Measurements from ENCODE around the gene MARCHF3.
"Not testable (repeated sequence)": the region's sequence is repeated elsewhere in the genome, so short reads cannot be mapped to it uniquely, and the experiment has no call there.

DNA sequence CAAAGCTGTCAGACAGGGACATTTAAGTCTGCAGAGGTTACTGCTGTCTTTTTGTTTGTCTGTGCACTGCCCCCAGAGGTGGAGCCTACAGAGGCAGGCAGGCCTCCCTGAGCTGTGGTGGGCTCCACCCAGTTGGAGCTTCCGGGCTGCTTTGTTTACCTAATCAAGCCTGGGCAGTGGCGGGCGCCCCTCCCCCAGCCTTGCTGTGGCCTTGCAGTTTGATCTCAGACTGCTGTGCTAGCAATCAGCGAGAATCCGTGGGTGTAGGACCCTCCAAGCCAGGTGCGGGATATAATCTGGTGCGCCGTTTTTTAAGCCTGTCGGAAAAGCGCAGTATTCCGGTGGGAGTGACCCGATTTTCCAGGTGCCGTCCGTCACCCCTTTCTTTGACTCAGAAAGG lies 134.6 kb downstream of the MARCHF3 start:
- TF ChIP-seq, protein P1, sequence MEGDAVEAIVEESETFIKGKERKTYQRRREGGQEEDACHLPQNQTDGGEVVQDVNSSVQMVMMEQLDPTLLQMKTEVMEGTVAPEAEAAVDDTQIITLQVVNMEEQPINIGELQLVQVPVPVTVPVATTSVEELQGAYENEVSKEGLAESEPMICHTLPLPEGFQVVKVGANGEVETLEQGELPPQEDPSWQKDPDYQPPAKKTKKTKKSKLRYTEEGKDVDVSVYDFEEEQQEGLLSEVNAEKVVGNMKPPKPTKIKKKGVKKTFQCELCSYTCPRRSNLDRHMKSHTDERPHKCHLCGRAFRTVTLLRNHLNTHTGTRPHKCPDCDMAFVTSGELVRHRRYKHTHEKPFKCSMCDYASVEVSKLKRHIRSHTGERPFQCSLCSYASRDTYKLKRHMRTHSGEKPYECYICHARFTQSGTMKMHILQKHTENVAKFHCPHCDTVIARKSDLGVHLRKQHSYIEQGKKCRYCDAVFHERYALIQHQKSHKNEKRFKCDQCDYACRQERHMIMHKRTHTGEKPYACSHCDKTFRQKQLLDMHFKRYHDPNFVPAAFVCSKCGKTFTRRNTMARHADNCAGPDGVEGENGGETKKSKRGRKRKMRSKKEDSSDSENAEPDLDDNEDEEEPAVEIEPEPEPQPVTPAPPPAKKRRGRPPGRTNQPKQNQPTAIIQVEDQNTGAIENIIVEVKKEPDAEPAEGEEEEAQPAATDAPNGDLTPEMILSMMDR (IDR thresholded peaks at IDR 0.05; ENCODE audit: low read depth, low read length) = not testable (repeated sequence)
- not testable (repeated sequence) for TF ChIP-seq POLR2A (IDR thresholded peaks at IDR 0.05; ENCODE audit: extremely low read depth, insufficient read length)

Data from NB4 (cell line).